ES-I3 (cell line): ENCODE results near the gene SLC24A3.

Experiments used
- H3K36me3 ChIP-seq: 2 replicates; pipeline ENCODE4 v1.6.1; 2013; ENCODE audit warnings: mild to moderate bottlenecking, low read length, control low read depth, moderate library complexity; ENCODE audit not compliant: insufficient read depth
- H3K4me1 ChIP-seq: 2 replicates; pipeline ENCODE4 v1.6.1; 2013; ENCODE audit warnings: mild to moderate bottlenecking, control low read depth, low read length; ENCODE audit not compliant: insufficient read depth
- H3K9ac ChIP-seq: 2 replicates; pipeline ENCODE4 v1.6.1; 2013; ENCODE audit warnings: low read depth, mild to moderate bottlenecking, low read length, moderate library complexity
- H3K9me3 ChIP-seq: 2 replicates; pipeline ENCODE4 v1.6.1; 2013; ENCODE audit warnings: mild to moderate bottlenecking, low read length, moderate library complexity; ENCODE audit not compliant: control insufficient read depth, insufficient read depth

Gene SLC24A3

GRCh38 chr20:19272976-19273654 is 60.7 kb downstream of the SLC24A3 start:
- Histone ChIP-seq H3K4me1 (no peaks in the 10 kb centered on the region), H3K36me3 (no peaks in the 10 kb centered on the region), H3K9ac (no peak overlapping the region), H3K9me3 (no peaks in the 10 kb centered on the region)

DNA sequence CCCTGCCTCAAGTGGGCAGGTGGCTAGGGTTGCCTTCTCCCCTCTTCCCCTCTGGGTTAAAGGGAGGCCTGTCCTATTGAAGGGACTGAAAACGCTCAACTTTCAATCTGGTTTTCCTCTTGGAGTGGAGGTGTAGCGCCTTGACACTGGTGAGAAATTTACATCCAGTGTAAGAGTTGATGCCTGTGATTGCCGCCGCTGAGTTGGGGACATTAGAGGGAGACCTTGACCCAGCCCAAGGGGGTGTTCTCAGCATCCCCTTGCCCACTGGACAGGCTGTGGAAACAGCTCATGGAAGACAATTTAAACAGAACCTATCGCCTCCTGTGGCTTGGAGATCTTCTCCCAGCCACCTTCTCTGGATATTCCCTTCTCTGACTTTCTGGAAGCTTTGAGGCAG is 61.6 kb downstream of the SLC24A3 start:
- no peak overlapping the region for H3K9ac ChIP-seq
- no peaks in the 10 kb centered on the region for H3K4me1 ChIP-seq
- no peaks in the 10 kb centered on the region for H3K36me3 ChIP-seq
- H3K9me3 ChIP-seq, result no peaks in the 10 kb centered on the region

- H3K4me1 ChIP-seq, result no peaks in the 10 kb centered on the region
- H3K36me3 ChIP-seq, result no peaks in the 10 kb centered on the region
- H3K9me3 ChIP-seq, result no peaks in the 10 kb centered on the region
- H3K9ac ChIP-seq, result no peak overlapping the region
Observed at GRCh38 chr20:19274412-19275015, 62.1 kb downstream of the SLC24A3 start.

DNA sequence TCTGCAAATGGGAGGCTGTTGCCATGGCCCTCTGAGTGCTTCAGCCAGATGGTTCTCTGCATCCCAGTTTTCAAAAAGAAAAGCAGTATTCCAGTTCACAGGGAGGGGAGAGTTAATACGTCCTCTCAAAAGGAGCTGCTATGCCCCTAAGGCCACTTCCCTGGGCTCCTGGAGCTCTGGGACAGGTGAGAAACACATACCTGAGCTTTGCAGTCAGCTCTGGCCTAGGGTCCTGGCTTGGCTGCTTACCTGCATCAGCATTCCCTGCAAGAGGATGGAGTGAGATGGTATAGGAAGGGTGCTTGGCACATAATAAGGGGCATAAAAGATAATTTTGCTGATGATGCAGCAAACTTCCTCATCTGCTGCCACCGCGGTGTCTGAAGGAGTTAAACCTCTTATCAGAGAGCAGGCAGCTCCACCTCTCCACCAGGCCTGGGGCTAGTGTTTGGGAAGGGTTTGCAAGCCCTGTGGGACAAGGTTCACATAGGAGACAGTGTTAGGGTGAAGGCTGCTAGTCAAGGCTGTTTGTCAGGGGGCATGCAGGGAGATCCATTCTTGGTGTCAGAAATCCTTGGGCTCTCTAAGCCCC is 62.7 kb downstream of the SLC24A3 start:
- Histone ChIP-seq H3K4me1 (no peaks in the 10 kb centered on the region), H3K36me3 (no peaks in the 10 kb centered on the region), H3K9me3 (no peaks in the 10 kb centered on the region), H3K9ac (no peak overlapping the region)

GRCh38 chr20:19275630-19276071 is 63.2 kb downstream of the SLC24A3 start:
- Histone ChIP-seq H3K9me3 (no peaks in the 10 kb centered on the region), H3K36me3 (no peaks in the 10 kb centered on the region), H3K9ac (no peak overlapping the region), H3K4me1 (no peaks in the 10 kb centered on the region)

DNA sequence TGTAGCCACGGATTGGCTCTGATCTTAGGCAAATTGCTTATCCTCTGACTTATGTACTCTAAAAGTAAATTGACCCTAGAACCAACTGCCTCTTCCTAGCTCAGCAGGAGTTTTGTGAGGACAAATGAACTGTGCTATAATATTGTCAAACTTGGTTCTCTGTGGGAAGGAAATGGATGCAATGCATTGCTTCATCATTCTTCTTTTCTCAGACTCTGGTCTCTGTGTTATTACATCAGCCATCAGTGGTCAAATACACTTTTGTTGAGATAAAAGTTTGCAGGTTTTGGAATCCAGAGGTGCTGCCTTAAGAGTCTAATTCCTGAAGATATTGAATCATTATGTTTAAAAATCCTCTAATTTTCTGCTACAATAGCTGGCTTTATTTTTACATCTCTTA is 64.9 kb downstream of the SLC24A3 start:
- Histone ChIP-seq H3K4me1 (no peaks in the 10 kb centered on the region), H3K9ac (no peak overlapping the region), H3K9me3 (no peaks in the 10 kb centered on the region)

DNA sequence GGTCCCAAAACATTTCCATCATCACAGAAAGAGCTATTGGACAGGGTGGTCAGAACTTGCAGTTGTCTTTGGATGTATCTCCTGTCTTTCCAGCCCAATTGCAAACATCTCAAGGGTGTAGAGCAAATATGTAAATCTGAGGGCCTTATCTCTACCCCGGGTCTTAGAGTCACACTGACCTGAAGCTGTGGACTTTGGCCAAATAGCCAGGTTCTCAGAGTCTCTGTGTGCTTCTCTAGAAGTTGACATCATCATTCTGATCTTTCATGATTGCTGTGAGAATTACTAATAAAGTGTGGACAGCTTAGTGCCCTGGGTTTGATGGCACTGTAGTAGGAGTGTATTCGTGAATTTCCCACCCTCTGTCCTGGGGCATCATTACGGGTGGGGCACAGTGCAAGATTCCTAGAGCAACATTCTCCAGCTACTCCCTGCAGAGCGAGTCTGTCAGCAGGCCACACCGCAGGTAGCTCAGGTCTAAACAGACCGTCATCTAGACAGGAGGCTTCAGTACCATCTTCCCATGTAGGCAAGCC is 71.1 kb downstream of the SLC24A3 start:
- Histone ChIP-seq H3K4me1 (no peaks in the 10 kb centered on the region), H3K36me3 (no peaks in the 10 kb centered on the region), H3K9ac (no peak overlapping the region), H3K9me3 (no peaks in the 10 kb centered on the region)

More for the DNA sequence above, 64.9 kb downstream of the SLC24A3 start:
- no peaks in the 10 kb centered on the region for H3K36me3 ChIP-seq

GRCh38 chr20:19284400-19285178 is 72.1 kb downstream of the SLC24A3 start:
- Histone ChIP-seq H3K4me1 (no peaks in the 10 kb centered on the region), H3K9ac (no peak overlapping the region), H3K9me3 (no peaks in the 10 kb centered on the region)

GRCh38 chr20:19285436-19285835 is 73.0 kb downstream of the SLC24A3 start:
- no peak overlapping the region for H3K9ac ChIP-seq

More at GRCh38 chr20:19284400-19285178, 72.1 kb downstream of the SLC24A3 start:
- no peaks in the 10 kb centered on the region for H3K36me3 ChIP-seq

DNA sequence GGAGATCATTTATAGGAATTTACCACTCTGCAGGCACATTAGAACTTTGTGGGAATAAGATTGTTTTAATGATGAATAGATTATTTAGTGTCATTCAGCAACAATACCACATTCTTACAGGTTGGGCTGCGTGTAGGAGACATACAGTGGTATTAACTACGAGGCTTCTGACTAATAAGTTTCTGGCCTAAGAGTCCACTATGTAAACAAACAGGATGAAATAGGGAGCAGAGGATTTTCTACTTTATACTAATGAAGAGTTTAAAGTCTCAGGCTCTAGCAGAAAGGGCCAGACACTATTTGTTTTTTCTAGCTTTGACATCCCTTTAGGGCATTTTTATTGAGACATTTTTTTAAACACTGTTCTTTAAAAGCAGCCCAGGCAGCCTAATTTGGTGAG is 75.6 kb downstream of the SLC24A3 start:
- no peaks in the 10 kb centered on the region for H3K36me3 ChIP-seq
- no peak overlapping the region for H3K9ac ChIP-seq
- no peaks in the 10 kb centered on the region for H3K4me1 ChIP-seq
- H3K9me3 ChIP-seq, result no peaks in the 10 kb centered on the region

More at GRCh38 chr20:19285436-19285835, 73.0 kb downstream of the SLC24A3 start:
- Histone ChIP-seq H3K9me3 (no peaks in the 10 kb centered on the region), H3K36me3 (no peaks in the 10 kb centered on the region), H3K4me1 (no peaks in the 10 kb centered on the region)

- Histone ChIP-seq H3K36me3 (no peaks in the 10 kb centered on the region), H3K4me1 (no peaks in the 10 kb centered on the region), H3K9me3 (no peaks in the 10 kb centered on the region), H3K9ac (no peak overlapping the region)
Observed at GRCh38 chr20:19288636-19289035, 76.2 kb downstream of the SLC24A3 start.

GRCh38 chr20:19289451-19289850 is 77.0 kb downstream of the SLC24A3 start:
- H3K9me3 ChIP-seq, result no peaks in the 10 kb centered on the region
- no peaks in the 10 kb centered on the region for H3K36me3 ChIP-seq

DNA sequence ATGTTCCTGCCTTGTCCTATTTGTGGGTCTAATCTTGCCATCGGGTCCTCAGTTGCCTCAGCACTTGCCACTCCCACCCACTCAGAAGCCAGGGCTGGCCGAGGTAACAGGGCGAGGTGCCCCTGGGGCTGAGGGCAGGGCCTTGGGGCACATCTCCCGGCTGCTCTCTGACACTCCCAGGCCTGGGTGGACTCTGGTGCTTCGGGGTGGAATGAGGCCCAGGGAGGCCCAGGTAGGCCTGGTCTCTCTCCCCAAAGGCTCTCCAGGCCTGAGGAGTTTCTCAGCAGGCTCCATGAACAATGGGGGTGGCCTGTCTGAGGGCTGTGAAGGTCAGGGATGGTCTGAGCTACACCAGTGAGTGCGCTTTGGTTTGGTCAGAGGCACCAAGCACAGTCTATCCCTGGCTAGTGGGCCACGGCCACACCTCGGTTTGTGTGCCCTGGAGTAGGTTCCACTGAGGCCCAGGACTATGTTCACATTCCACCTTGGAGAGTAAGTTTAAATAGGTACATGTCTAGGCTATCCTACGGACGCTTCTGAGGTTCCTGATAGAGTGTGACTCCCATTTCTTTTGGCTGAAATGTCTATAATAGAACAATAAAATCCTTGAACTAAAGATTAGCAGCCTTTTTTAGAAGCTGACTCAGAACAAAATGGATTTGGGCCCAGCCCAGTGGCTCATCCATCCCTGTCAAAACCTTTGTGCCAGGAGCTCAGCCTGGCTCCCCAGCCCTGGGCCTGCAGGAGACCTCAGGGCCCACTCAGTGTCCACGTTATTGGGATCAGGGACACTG is 78.8 kb downstream of the SLC24A3 start:
- H3K4me1 ChIP-seq, result no peaks in the 10 kb centered on the region
- H3K9me3 ChIP-seq, result no peaks in the 10 kb centered on the region
- H3K9ac ChIP-seq, result no peak overlapping the region
- H3K36me3 ChIP-seq, result no peaks in the 10 kb centered on the region

More at GRCh38 chr20:19289451-19289850, 77.0 kb downstream of the SLC24A3 start:
- H3K4me1 ChIP-seq, result no peaks in the 10 kb centered on the region
- no peak overlapping the region for H3K9ac ChIP-seq

DNA sequence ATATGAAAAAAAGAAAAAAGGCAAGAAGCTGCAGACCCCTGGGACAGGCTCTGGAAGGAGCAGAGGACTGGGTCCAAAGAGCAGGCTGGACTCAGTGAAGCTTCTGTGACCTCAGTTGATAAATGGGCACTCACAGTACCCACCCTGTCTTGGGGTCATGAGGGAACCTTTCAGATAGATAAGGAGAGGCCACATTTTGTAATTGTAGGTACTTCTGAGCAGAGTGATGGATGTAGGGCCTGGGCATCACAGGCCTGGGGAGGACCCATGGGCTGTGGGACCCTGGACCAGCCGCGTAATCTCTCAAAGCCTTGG is 79.3 kb downstream of the SLC24A3 start:
- Histone ChIP-seq H3K4me1 (no peaks in the 10 kb centered on the region), H3K9ac (no peak overlapping the region), H3K36me3 (no peaks in the 10 kb centered on the region), H3K9me3 (no peaks in the 10 kb centered on the region)
